HepG2 (cell line): ENCODE measurements around the gene ETV1. TPM values are rescaled to one million over a fixed set of nuclear protein-coding genes. Genes with fewer than 3 reads are reported as not detected.
A peak's percentile ranks its signal among the peaks of the same experiment; 100 is the strongest.

Experiments
- ATAC-seq: fragments of 200-7000 bp; cut with Tn5 transposase; 3 replicates; pipeline ENCODE4 v1.9.1; 2020; ENCODE audit warnings: mild to moderate bottlenecking, moderate library complexity
- BruUV-seq: library from RNA; stranded (reverse); fragments of 400-500 nt; replicated peaks from 2 replicates; lab custom pipeline; 2021; lab: Mats Ljungman, UMichigan
- CTCF ChIA-PET: fragments of 300-600 bp; formaldehyde crosslinking; extraction: SDS; loops from one replicate; lab custom pipeline; 2021; ENCODE audit warnings: low total read pairs, inconsistent platforms, low intra/inter-chr PET ratio; lab: Yijun Ruan, JAX
- POLR2A ChIA-PET: fragments of 350-600 bp; sonication (Branson Sonifier 250); formaldehyde crosslinking; loops from one replicate; lab custom pipeline; 2020; ENCODE audit warnings: antibody characterized with exemption, inconsistent platforms; lab: Yijun Ruan, JAX
- DNase-seq: peaks from one replicate; pipeline ENCODE4 v3.0.0-alpha.2; 2015; ENCODE audit warnings: low spot score
- FAIRE-seq: peaks from 3 replicates; lab custom pipeline; 2011; peaks lifted over from hg19 to GRCh38; lab: Jason Lieb, UNC
- H2AFZ ChIP-seq: one replicate; pipeline ENCODE4 v1.6.1; 2011; ENCODE audit warnings: low read length, inconsistent platforms
- H3K27ac ChIP-seq: fragments of 300-600 bp; 3 replicates; pipeline ENCODE4 v1.8.0; 2011; ENCODE audit warnings: mixed run types, mild to moderate bottlenecking, mixed read lengths, low read length, inconsistent platforms; ENCODE audit not compliant: insufficient read depth; ENCODE audit errors: extremely low read length
- H3K27me3 ChIP-seq, 2 experiments: fragments of 200-600 bp in 1 of 2; 2 replicates in 1 of 2; 3 replicates in 1 of 2; pipeline versions ENCODE4 v1.6.0 to v1.8.0; 2011; ENCODE audit warnings: low read length in 2 of 2, mild to moderate bottlenecking in 2 of 2, moderate library complexity in 2 of 2, inconsistent platforms in 1 of 2; ENCODE audit not compliant: insufficient read depth in 2 of 2, control insufficient read depth in 1 of 2
- H3K36me3 ChIP-seq, 2 experiments: fragments of 200-600 bp in 1 of 2; replicated peaks in 1 of 2; 2 replicates in 1 of 2; 3 replicates in 1 of 2; pipeline versions ENCODE4 v1.5.1 to v1.8.0; 2011; ENCODE audit warnings: low read length in 2 of 2, inconsistent platforms in 1 of 2; ENCODE audit not compliant: insufficient read depth in 2 of 2, control insufficient read depth in 1 of 2
- H3K4me1 ChIP-seq: 2 replicates; pipeline ENCODE4 v1.5.1; 2012; ENCODE audit warnings: low read length, inconsistent platforms; ENCODE audit not compliant: insufficient read depth
- H3K4me2 ChIP-seq: 2 replicates; pipeline ENCODE4 v1.6.0; 2011; ENCODE audit warnings: low read depth, low read length, inconsistent platforms
- H3K4me3 ChIP-seq, 3 experiments: fragments of 200-600 bp in 1 of 3; sonication (generic), shearing (Covaris generic) in 1 of 3; replicated peaks in 1 of 3; 2 replicates each; pipeline ENCODE4 v1.5.1; 2011 to 2016; ENCODE audit warnings: low read length in 3 of 3, inconsistent platforms in 2 of 3, low read depth in 2 of 3, mild to moderate bottlenecking in 2 of 3, control low read depth in 1 of 3, mixed read lengths in 1 of 3; ENCODE audit not compliant: insufficient read depth in 1 of 3
- H3K79me2 ChIP-seq: one replicate; pipeline ENCODE4 v1.6.1; 2011; ENCODE audit warnings: low read length, inconsistent platforms; ENCODE audit not compliant: insufficient read depth
- H3K9ac ChIP-seq: 2 replicates; pipeline ENCODE4 v1.6.0; 2011; ENCODE audit warnings: mild to moderate bottlenecking, low read depth, low read length, inconsistent platforms; ENCODE audit not compliant: insufficient read depth
- H3K9me3 ChIP-seq: 2 replicates; pipeline ENCODE4 v1.5.1; 2012; ENCODE audit warnings: mild to moderate bottlenecking, low read length
- H4K20me1 ChIP-seq: 2 replicates; pipeline ENCODE4 v1.6.0; 2011; ENCODE audit warnings: inconsistent platforms, mild to moderate bottlenecking, low read length, moderate library complexity; ENCODE audit not compliant: insufficient read depth
- CEBPB ChIP-seq: IDR thresholded peaks from 2 replicates; pipeline ENCODE4 v1.6.1; 2011; ENCODE audit warnings: low read depth, low read length, improper control_type of control experiment, borderline replicate concordance
- RBM22 ChIP-seq: fragments of 200-400 bp; formaldehyde crosslinking; optimal IDR thresholded peaks from 2 replicates; pipeline ENCODE3; 2017; ENCODE audit warnings: mild to moderate bottlenecking, low read length, moderate library complexity
- ZBTB37 ChIP-seq: sonication (generic); formaldehyde crosslinking; IDR thresholded peaks from 2 replicates; pipeline ENCODE4 v1.4.0; 2020; ENCODE audit warnings: mild to moderate bottlenecking, missing genetic modification reagents
- WGBS: methylation state at CpG from one replicate; pipeline ENCODE4 v1.1.6; 2017; ENCODE audit warnings: low lambda C conversion rate; 5-methylcytosine and 5-hydroxymethylcytosine counted together
- in situ Hi-C: cut with HindIII; loops from 2 replicates; pipeline ENCODE4 v1.10.0; 2017; ENCODE audit warnings: low pct_unique_long_range_greater_than_20kb; ENCODE audit not compliant: extremely low pct_ligation_motif_present
- intact Hi-C: fragments of 100-400 bp; cut with micrococcal nuclease; formaldehyde crosslinking; loops from one replicate; pipeline ENCODE4 v1.10.0; 2022; ENCODE audit not compliant: unreplicated experiment
- polyA plus RNA-seq, 8 experiments: library from polyadenylated mRNA; depleted of rRNA in 3 of 8; stranded (reverse) in 7 of 8; unstranded in 1 of 8; fragments of >200 nt; fragmentation: Illumina TruSeq in 4 of 8; extraction: Trizol in 4 of 8; gene quantifications; 2 replicates each; pipeline versions ENCODE4 v1.2.1 to v1.2.3, GENCODE V29; 2011 to 2016; ENCODE audit warnings: low read depth in 4 of 8, missing spikeins in 1 of 8, mixed read lengths in 1 of 8; ENCODE audit not compliant: insufficient read depth in 1 of 8
- small RNA-seq, 3 experiments: library from RNA; depleted of rRNA; stranded (forward); fragments of <200 nt; gene quantifications; one replicate each; pipeline ENCODE3, GENCODE V24; 2012; ENCODE audit warnings: low read depth in 2 of 3, low replicate concordance in 1 of 3; ENCODE audit not compliant: insufficient read length in 3 of 3, insufficient read depth in 2 of 3
- total RNA-seq, 5 experiments: library from RNA; depleted of rRNA; stranded (reverse); fragments of >200 nt; fragmentation: Illumina TruSeq; extraction: Trizol; gene quantifications; 2 replicates each; pipeline ENCODE4 v1.2.3, GENCODE V29; 2016; ENCODE audit warnings: low read depth in 1 of 5

ETV1 gene
- total and polyA plus RNA-seq, 2 of the 13 experiments (the other 11 are each of a cell fraction or from before 2014, with no cell fraction given): 0.04 to 0.24 TPM

DNA sequence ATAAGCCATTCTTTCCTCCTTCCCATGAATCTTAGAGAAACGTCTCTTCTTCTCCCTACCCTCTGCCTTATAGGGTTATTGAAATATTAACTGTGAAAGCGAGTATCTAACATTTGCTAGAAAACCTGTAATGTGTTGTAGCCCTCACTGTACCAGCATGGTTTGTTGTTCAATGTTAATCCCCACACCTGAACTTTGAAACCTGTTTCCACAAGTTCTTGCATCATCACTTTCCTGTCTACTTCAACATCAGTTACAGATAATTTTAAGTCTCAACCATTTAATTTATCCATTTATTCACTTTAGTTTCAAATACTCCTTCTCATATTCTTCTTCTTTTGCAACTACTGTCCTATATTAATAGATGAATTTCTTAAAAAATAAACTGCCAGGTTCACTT, 148.2 kb downstream of the ETV1 start:
- H2AFZ ChIP-seq: no peak overlapping the region
- peaks cover 75% of the 10 kb centered on the region for H3K9me3 ChIP-seq
- no peak overlapping the region for H3K4me2 ChIP-seq
- intact Hi-C loops: no loop called here
- no peak overlapping the region for H3K4me3 ChIP-seq
- 0% methylated on average over 2 of the region's 2 CpGs for WGBS
- no peaks in the 10 kb centered on the region for H3K4me1 ChIP-seq
- ChIA-PET POLR2A (no interaction called here), CTCF (no interaction called here)
- H4K20me1 ChIP-seq: no peaks in the 10 kb centered on the region
- DNase-seq: no peak
- H3K36me3 ChIP-seq: no peaks in the 10 kb centered on the region
- TF ChIP-seq RBM22: no peak
- peak; percentile 78 for TF ChIP-seq CEBPB
- TF ChIP-seq ZBTB37: no peak
- FAIRE-seq: no peak
- ATAC-seq: no peak
- H3K9ac ChIP-seq: no peak overlapping the region
- no peaks in the 10 kb centered on the region for H3K27me3 ChIP-seq
- no TSS peak for BruUV-seq
- in situ Hi-C loops: no loop called here
- H3K79me2 ChIP-seq: no peaks in the 10 kb centered on the region
- no peak overlapping the region for H3K27ac ChIP-seq

Small RNA genes lying within 50 kb of the gene (small RNA-seq; reads per million reads assigned to genes)
- 0 reads per million in 3 experiments for gene RF00019
